Measurements from ENCODE around the gene SEMA6D.
A peak's percentile ranks its signal among the peaks of the same experiment; 100 is the strongest.

The SEMA6D gene

GRCh38 chr15:47717036-47717612 is at the start of gene SEMA6D:
Gene SEMA6D, plus strand, starts transcription at chr15:47717505. Its CDS starts 42,294 bp downstream, at chr15:47759799.
- DNase-seq = no peak

- no peak for DNase-seq
Measured at GRCh38 chr15:47669221-47669620, 48.1 kb upstream of the SEMA6D start.

- DNase-seq = no peak
Measured at GRCh38 chr15:47670365-47670764, 46.9 kb upstream of the SEMA6D start.

GRCh38 chr15:47673232-47673761 is 44.0 kb upstream of the SEMA6D start:
- no peak for DNase-seq

GRCh38 chr15:47674586-47675232 is 42.6 kb upstream of the SEMA6D start:
- no peak for DNase-seq

- no peak for DNase-seq
Measured at GRCh38 chr15:47675735-47676134, 41.6 kb upstream of the SEMA6D start.

- DNase-seq = no peak
Measured at GRCh38 chr15:47678040-47678439, 39.3 kb upstream of the SEMA6D start.

GRCh38 chr15:47682661-47683060 is 34.6 kb upstream of the SEMA6D start:
- no peak for DNase-seq

- DNase-seq = no peak
Measured at GRCh38 chr15:47685141-47685870, 32.0 kb upstream of the SEMA6D start.

- DNase-seq = no peak
Measured at GRCh38 chr15:47688573-47689086, 28.7 kb upstream of the SEMA6D start.

- no peak for DNase-seq
Measured at GRCh38 chr15:47689660-47690059, 27.6 kb upstream of the SEMA6D start.

- DNase-seq = no peak
Measured at GRCh38 chr15:47691882-47692281, 25.4 kb upstream of the SEMA6D start.

- DNase-seq = no peak
Measured at GRCh38 chr15:47696351-47696750, 21.0 kb upstream of the SEMA6D start.

GRCh38 chr15:47705281-47705997 is 11.9 kb upstream of the SEMA6D start:
- DNase-seq = no peak

- DNase-seq = no peak
Measured at GRCh38 chr15:47707391-47707790, 9.9 kb upstream of the SEMA6D start.

- DNase-seq = peak; percentile 58
Measured at GRCh38 chr15:47708161-47708980, 8.9 kb upstream of the SEMA6D start.

- no peak for DNase-seq
Measured at GRCh38 chr15:47711655-47712054, 5.7 kb upstream of the SEMA6D start.

- no peak for DNase-seq
Measured at GRCh38 chr15:47715402-47715801, 1.9 kb upstream of the SEMA6D start.

- DNase-seq = no peak
Measured at GRCh38 chr15:47715856-47716445, 1.4 kb upstream of the SEMA6D start.

- no peak for DNase-seq
Measured at GRCh38 chr15:47716516-47716915, 789 bp upstream of the SEMA6D start.

Data from inflammatory macrophage treated with lipopolysaccharide for 4 hours (primary cell).